SU-DHL-6 (cell line): Measurements from ENCODE around the gene RASGRF1.

Experiments used
- H2AFZ ChIP-seq: fragments of 200-600 bp; sonication (generic); 2 replicates; pipeline ENCODE4 v1.6.1; 2014; ENCODE audit warnings: low read depth, mild to moderate bottlenecking, moderate library complexity, mixed read lengths, antibody characterized with exemption, low read length; ENCODE audit not compliant: severe bottlenecking
- H3F3A ChIP-seq: fragments of 200-600 bp; shearing (Covaris generic); 2 replicates; pipeline ENCODE4 v1.6.0; 2016; ENCODE audit warnings: antibody characterized with exemption, mild to moderate bottlenecking; ENCODE audit not compliant: insufficient read depth
- H3K27ac ChIP-seq: fragments of 200-600 bp; sonication (generic); 2 replicates; pipeline ENCODE4 v1.5.1; 2016; ENCODE audit warnings: low read depth, mild to moderate bottlenecking, low read length, moderate library complexity, mixed read lengths
- H3K27me3 ChIP-seq: fragments of 200-600 bp; sonication (generic), shearing (Covaris generic); 2 replicates; pipeline ENCODE4 v1.6.0; 2014; ENCODE audit warnings: mild to moderate bottlenecking, low read length
- H3K36me3 ChIP-seq: fragments of 200-600 bp; sonication (generic); 2 replicates; pipeline ENCODE4 v1.6.1; 2014; ENCODE audit warnings: mild to moderate bottlenecking, low read length, mixed read lengths
- H3K4me2 ChIP-seq: fragments of 300-600, 200-600 bp; shearing (Covaris generic), sonication (generic); 2 replicates; pipeline ENCODE4 v1.6.0; 2014; ENCODE audit warnings: low read length, low read depth, mild to moderate bottlenecking; ENCODE audit not compliant: poor library complexity, severe bottlenecking
- H3K4me3 ChIP-seq: fragments of 200-600 bp; sonication (generic); 2 replicates; pipeline ENCODE4 v1.5.1; 2014; ENCODE audit warnings: antibody characterized with exemption, low read length, mild to moderate bottlenecking, mixed read lengths; ENCODE audit not compliant: insufficient read depth, poor library complexity, severe bottlenecking
- H3K79me2 ChIP-seq: fragments of 200-600 bp; sonication (generic); 2 replicates; pipeline ENCODE4 v1.6.1; 2014; ENCODE audit warnings: mild to moderate bottlenecking, low read length, moderate library complexity; ENCODE audit not compliant: insufficient read depth
- H3K9ac ChIP-seq: fragments of 200-600 bp; sonication (generic); 2 replicates; pipeline ENCODE4 v1.7.0; 2014; ENCODE audit warnings: mild to moderate bottlenecking, low read length
- H3K9me2 ChIP-seq: fragments of 200-600 bp; sonication (generic); replicated peaks from 2 replicates; pipeline ENCODE4 v1.6.1; 2014; ENCODE audit warnings: low read length; ENCODE audit not compliant: insufficient read depth
- H3K9me3 ChIP-seq: fragments of 200-600 bp; sonication (generic); 2 replicates; pipeline ENCODE4 v1.6.1; 2014; ENCODE audit warnings: low read length, mixed read lengths; ENCODE audit not compliant: insufficient read depth
- H4K20me1 ChIP-seq: fragments of 200-600 bp; sonication (generic); 2 replicates; pipeline ENCODE4 v1.6.1; 2014; ENCODE audit warnings: low read depth, mild to moderate bottlenecking, antibody characterized with exemption, low read length, moderate library complexity, mixed read lengths
- CTCF ChIP-seq: fragments of 200-600 bp; sonication (generic); IDR thresholded peaks from one replicate; pipeline ENCODE4 v1.5.1; 2017; ENCODE audit warnings: antibody characterized with exemption, mild to moderate bottlenecking, low read length, moderate library complexity; ENCODE audit not compliant: insufficient read depth, poor library complexity, severe bottlenecking
- EZH2phosphoT487 ChIP-seq: fragments of 200-600 bp; sonication (generic), shearing (Covaris generic); conservative IDR thresholded peaks from 2 replicates; pipeline ENCODE4 v1.6.1; 2018; ENCODE audit warnings: mild to moderate bottlenecking, antibody characterized with exemption, low read length, moderate library complexity, mixed read lengths

RASGRF1 gene

GRCh38 chr15:79089890-79090486, 592 bp downstream of the RASGRF1 start:
- no peaks in the 10 kb centered on the region for H3K27me3 ChIP-seq
- no peak overlapping the region for H3K4me3 ChIP-seq
- no peak overlapping the region for H3K4me2 ChIP-seq

GRCh38 chr15:79089331-79089889, 1.2 kb downstream of the RASGRF1 start:
- H3K36me3 ChIP-seq, result no peaks in the 10 kb centered on the region
- no peak overlapping the region for H3K9ac ChIP-seq
- no peak for TF ChIP-seq EZH2phosphoT487
- no peak for TF ChIP-seq CTCF
- no peaks in the 10 kb centered on the region for H3K27me3 ChIP-seq
- no peak overlapping the region for H2AFZ ChIP-seq
- no peaks in the 10 kb centered on the region for H3K79me2 ChIP-seq
- H3K9me2 ChIP-seq, result no peaks in the 10 kb centered on the region
- no peak overlapping the region for H3K4me2 ChIP-seq
- no peaks in the 10 kb centered on the region for H3F3A ChIP-seq
- no peaks in the 10 kb centered on the region for H3K9me3 ChIP-seq
- H3K4me3 ChIP-seq, result no peak overlapping the region
- no peaks in the 10 kb centered on the region for H4K20me1 ChIP-seq
- no peak overlapping the region for H3K27ac ChIP-seq

More at GRCh38 chr15:79089890-79090486, 592 bp downstream of the RASGRF1 start:
- no peak overlapping the region for H3K9ac ChIP-seq
- no peaks in the 10 kb centered on the region for H3K36me3 ChIP-seq
- TF ChIP-seq CTCF (no peak), EZH2phosphoT487 (no peak)
- H3K79me2 ChIP-seq, result no peaks in the 10 kb centered on the region
- no peak overlapping the region for H2AFZ ChIP-seq
- no peaks in the 10 kb centered on the region for H4K20me1 ChIP-seq
- no peaks in the 10 kb centered on the region for H3K9me2 ChIP-seq
- H3F3A ChIP-seq, result no peaks in the 10 kb centered on the region
- H3K9me3 ChIP-seq, result no peaks in the 10 kb centered on the region
- H3K27ac ChIP-seq, result no peak overlapping the region

- Histone ChIP-seq H3K9ac (no peak overlapping the region), H3K79me2 (no peaks in the 10 kb centered on the region), H3K36me3 (no peaks in the 10 kb centered on the region), H3K27ac (no peak overlapping the region), H3K4me3 (no peak overlapping the region), H3K9me2 (no peaks in the 10 kb centered on the region), H2AFZ (no peak overlapping the region), H3K9me3 (no peaks in the 10 kb centered on the region), H3F3A (no peaks in the 10 kb centered on the region), H3K4me2 (no peak overlapping the region), H3K27me3 (no peaks in the 10 kb centered on the region), H4K20me1 (no peaks in the 10 kb centered on the region)
- TF ChIP-seq EZH2phosphoT487 (no peak), CTCF (no peak)
These were observed 2.0 kb downstream of the RASGRF1 start for GRCh38 chr15:79088426-79089205.
